ENCODE data around the gene RNU6-9.
"Not testable (repeated sequence)": the region's sequence is repeated elsewhere in the genome, so short reads cannot be mapped to it uniquely, and the experiment has no call there.

Gene RNU6-9

DNA sequence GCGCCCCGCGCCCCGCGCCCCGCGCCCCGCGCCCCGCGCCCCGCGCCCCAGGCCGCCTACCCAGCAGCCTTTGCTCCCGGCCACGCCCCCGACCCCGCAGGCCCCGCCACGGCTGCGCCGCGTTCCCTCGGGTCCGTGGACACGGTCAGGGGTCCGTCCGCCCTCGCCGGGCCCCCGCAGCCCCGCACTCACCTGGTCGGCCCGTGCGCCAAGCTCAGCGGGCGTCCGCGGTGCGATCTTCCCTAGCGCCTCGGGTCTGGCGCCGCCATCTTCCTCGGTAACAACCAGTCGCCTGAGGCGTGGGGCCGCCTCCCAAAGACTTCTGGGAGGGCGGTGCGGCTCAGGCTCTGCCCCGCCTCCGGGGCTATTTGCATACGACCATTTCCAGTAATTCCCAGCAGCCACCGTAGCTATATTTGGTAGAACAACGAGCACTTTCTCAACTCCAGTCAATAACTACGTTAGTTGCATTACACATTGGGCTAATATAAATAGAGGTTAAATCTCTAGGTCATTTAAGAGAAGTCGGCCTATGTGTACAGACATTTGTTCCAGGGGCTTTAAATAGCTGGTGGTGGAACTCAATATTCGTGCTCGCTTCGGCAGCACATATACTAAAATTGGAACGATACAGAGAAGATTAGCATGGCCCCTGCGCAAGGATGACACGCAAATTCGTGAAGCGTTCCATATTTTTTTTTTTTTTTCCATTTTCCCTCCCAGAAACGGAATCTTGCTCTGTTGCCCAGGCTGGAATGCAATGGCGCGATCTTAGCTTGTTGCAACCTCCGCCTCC, at the start of gene RNU6-9, which contains the start of gene MED16:
RNU6-9 (plus strand) TSS at position 591 of the 796 bp plus-strand sequence.
MED16 (minus strand) TSS at position 294 of the 796 bp plus-strand sequence. CDS start 2,056 bp downstream, outside the sequence.
- DNase-seq: peak; percentile 96

GRCh38 chr19:843836-844545, 49.3 kb upstream of the RNU6-9 start:
- no peak for DNase-seq

DNA sequence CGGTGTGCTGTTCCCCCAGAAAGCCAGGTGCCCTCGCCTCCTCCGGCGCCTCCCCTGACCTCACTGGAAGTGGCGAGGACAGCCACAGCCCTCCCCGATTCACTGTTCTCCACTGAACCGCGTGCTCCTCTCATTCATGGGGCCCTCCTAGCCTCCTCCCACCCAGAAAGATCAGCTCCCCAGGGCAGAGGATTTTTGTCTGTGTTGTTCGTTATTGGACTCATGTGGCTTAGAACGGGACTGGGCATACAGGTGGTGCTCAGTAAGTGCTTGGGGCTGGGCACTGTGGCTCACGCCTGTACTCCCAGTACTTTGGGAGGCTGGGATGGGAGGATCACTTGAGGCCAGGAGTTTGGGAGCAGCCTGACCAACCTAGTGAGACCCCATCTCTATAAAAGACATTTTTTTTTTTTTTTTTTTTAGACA, 48.7 kb upstream of the RNU6-9 start:
- DNase-seq: no peak

- DNase-seq: no peak
Observed at GRCh38 chr19:845707-846521, 47.4 kb upstream of the RNU6-9 start.

- DNase-seq: no peak
Observed at GRCh38 chr19:848386-848921, 44.8 kb upstream of the RNU6-9 start.

DNA sequence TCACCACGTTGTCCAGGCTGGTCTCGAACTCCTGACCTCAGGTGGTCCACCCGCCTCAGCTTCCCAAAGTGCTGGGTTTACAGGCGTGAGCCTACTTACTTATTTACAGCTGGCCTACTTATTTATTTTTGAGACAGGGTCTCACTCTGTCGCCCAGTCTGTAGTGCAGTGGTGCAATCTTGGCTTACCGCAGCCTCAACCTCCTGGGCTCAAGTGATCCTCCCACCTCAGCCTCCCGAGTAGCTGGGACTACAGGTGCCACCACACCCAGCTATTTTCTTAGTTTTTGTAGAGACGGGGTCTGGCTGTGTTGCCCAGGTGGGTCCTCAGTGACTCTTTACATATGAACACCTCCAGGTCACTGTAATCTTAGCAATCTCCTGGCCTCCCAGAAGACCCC, 44.1 kb upstream of the RNU6-9 start:
- not testable (repeated sequence) for DNase-seq

DNA sequence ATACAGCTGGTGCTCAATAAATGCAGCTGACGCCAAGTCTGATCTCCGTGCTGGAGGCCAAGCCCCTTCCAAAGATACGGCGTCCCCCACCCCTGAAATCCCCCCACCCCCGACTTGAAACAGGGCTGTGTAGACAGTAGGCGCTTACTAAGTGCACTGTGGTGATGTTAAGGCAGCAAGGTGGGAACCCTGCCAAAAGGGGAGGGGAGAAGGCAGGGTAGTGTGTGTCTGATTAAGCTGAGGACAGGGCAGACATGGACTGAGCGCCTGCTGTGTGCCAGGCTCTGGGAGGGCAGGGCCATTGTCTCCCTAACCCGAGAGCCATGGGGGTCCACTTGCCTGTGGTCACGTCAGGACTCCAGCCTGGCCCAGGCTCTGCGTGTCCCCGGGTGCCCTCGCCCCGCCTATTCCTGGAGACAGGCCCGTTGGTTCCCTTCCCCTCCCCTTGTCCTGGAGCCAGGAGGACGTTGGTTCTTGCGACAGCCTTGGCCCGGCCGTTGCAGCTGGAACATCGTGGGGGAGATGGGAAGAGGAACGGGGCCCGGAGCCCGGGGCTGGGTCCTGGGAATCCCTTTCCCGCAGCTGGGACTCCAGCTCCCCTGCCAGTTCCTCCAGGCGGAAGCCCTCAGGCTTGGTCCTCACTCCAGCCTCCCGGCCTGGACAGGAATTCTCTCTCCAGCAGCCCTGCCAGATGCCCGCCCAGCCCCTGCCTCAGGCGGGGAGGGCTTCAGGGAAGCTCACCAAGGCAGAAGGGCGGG, 42.9 kb upstream of the RNU6-9 start:
- DNase-seq: peak; percentile 49

- no peak for DNase-seq
Observed at GRCh38 chr19:850979-851335, 42.3 kb upstream of the RNU6-9 start.

DNA sequence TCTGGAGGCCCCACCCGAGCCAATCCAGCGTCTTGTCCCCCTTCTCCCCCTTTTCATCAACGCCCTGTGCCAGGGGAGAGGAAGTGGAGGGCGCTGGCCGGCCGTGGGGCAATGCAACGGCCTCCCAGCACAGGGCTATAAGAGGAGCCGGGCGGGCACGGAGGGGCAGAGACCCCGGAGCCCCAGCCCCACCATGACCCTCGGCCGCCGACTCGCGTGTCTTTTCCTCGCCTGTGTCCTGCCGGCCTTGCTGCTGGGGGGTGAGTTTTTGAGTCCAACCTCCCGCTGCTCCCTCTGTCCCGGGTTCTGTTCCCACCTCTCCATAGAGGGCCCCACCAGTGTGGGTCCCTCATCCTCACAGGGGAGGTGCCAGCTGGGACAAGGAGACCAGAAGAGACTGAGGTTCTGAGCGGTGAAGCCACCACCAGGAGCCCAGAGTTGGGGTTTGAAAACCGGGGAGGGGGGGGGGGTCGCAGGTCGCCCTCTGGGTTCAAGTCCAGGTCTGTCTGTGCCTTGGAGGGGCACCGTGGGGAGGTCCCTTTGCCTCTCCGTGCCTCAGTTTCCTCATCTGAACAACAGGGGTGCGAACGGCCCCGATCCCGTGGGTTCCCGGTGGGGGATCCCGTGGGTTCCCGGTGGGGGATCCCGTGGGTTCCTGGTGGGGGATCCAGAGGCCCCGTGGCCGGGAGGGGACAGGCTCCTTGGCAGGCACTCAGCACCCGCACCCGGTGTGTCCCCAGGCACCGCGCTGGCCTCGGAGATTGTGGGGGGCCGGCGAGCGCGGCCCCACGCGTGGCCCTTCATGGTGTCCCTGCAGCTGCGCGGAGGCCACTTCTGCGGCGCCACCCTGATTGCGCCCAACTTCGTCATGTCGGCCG, 40.9 kb upstream of the RNU6-9 start, which contains the start of gene ELANE:
ELANE (plus strand) TSS at position 168 of the 878 bp plus-strand sequence; CDS start at position 194, 26 bp downstream.
- DNase-seq: no peak

DNA sequence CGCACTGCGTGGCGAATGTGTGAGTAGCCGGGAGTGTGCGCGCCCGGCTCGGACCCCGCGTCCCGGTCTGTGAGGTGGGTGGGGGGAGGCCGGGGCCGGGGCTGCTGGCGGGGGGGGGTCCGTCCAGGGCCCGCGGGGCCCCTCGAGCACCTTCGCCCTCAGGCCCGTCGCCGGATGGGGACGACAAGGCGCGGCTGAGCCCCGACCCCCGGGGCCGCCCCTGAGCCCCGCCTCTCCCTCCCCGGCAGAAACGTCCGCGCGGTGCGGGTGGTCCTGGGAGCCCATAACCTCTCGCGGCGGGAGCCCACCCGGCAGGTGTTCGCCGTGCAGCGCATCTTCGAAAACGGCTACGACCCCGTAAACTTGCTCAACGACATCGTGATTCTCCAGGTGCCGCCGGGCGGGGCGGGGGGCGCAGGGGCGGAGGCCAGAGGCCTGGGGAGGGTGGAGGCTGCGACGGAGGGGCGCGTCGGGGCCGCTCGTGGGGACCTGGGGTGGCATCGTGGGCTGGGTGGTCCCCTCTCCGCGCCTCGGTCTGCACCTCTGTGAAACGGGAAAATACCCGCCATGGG, 40.2 kb upstream of the RNU6-9 start:
- DNase-seq: no peak

- DNase-seq: not testable (repeated sequence)
Observed at GRCh38 chr19:853614-854220, 39.6 kb upstream of the RNU6-9 start.

- DNase-seq: no peak
Observed at GRCh38 chr19:854549-854948, 38.7 kb upstream of the RNU6-9 start.

DNA sequence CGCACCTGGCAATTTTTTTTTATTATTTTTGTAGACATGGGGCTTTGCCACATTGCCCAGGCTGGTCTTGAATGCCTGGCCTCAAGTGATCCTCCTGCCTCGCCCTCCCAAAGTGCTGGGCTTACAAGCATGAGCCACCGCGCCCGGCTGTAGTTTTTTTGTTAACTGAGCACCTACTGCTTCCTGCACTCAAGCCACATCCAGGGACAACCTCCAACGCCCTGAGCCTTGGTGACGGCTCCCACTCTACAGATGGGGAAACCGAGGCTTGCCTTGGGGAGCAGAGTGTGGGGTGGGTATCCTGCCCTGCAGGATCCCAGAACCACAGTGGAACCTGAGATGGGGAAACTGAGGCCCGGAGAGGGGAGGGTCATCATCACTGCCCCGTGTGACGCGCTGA, 38.1 kb upstream of the RNU6-9 start:
- DNase-seq: no peak

- DNase-seq: no peak
Observed at GRCh38 chr19:855566-856120, 37.6 kb upstream of the RNU6-9 start.

DNA sequence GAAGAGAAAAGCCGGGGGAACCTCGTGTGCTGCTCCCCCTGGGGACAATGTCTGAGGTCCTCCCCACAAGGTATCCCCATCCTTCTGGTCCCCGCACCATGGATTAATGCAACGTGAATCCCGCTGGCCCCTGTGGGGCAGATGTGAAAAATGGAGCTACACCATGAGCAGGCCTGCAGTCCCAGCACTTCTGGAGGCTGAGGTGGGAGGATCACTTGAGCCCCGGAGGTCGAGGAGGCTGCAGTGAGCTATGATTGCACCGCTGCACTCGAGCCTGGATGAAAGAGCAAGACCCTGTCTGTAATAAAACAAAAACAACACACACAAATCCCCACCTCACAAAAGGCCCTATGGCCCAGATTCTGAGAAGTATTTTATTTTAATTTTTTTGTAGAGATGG, 35.0 kb upstream of the RNU6-9 start:
- no peak for DNase-seq

- peak; percentile 40 for DNase-seq
Observed at GRCh38 chr19:858868-859843, 34.1 kb upstream of the RNU6-9 start, which contains the start of gene CFD. CFD (plus strand) TSS chr19:859664; CDS start chr19:859690, 26 bp downstream.

- no peak for DNase-seq
Observed at GRCh38 chr19:861141-861755, 32.0 kb upstream of the RNU6-9 start.

All from inflammatory macrophage treated with lipopolysaccharide for 4 hours (primary cell).